ENCODE results near the gene MOG. TPM values are rescaled to one million over a fixed set of nuclear protein-coding genes. Genes with fewer than 3 reads are reported as not detected.

MOG gene
- total RNA-seq, 1 experiment from 2014 or later, result not detected

DNA sequence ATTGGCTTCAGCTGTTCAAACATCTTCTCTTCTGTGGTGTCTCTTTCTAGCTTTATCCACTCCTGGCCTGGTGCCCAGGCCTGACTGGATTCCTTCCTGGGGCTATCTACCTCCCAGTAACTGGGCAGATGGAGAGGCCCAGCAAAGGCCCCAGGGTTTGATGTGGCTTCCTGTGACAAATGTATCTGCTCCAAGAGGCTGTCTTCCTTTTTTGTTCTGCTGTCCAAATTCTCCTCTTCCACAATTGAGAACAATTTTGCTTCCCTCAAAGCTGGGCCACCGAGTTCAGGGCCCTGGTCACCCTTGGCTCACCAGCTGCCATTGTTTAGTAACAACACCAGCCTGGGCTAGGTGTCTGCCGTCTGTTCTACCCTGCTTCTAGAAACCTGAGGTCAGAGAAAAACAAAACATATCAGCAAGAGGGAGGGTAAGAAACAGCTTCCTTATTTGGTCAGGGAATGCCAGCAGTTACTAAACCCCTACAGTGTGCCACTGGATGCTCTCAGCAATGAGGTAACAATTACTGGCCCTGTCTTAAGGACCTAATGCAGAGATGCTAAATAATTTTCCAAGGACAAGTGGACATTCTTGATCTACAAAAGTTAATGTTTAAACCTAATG lies 20.2 kb downstream of the MOG start:
- no peak overlapping the region for H3K4me3 Mint-ChIP-seq (ENCODE audit: unreplicated experiment)
- ChIA-PET CTCF (interaction anchor here (0.5 to 11.7 kb wide), 8 partner anchors 11 to 93 kb away, joined by 3 to 202 read pairs (median 4); partner anchors contain the start of gene MOG), POLR2A (interaction anchor here (1.0 to 2.8 kb wide), 5 partner anchors 11 to 31 kb away, joined by 3 to 11 read pairs (median 3); no protein-coding TSS in a partner anchor)
- DNase-seq (ENCODE audit: unreplicated experiment), result peak; percentile 51
- H3K27ac Mint-ChIP-seq (ENCODE audit: low read depth, unreplicated experiment), result peak overlapping the region; percentile 97
- peaks cover 6% of the 10 kb centered on the region for H3K9me3 Mint-ChIP-seq (ENCODE audit: unreplicated experiment)
- BruUV-seq (replicated peaks), result no TSS peak
- peaks cover 5% of the 10 kb centered on the region for H3K36me3 Mint-ChIP-seq (ENCODE audit: insufficient read depth, unreplicated experiment)
- intact Hi-C loops (cut with micrococcal nuclease), result no loop called here
- no peaks in the 10 kb centered on the region for H3K27me3 Mint-ChIP-seq (ENCODE audit: insufficient read depth, unreplicated experiment)
- TF ChIP-seq, protein P1, sequence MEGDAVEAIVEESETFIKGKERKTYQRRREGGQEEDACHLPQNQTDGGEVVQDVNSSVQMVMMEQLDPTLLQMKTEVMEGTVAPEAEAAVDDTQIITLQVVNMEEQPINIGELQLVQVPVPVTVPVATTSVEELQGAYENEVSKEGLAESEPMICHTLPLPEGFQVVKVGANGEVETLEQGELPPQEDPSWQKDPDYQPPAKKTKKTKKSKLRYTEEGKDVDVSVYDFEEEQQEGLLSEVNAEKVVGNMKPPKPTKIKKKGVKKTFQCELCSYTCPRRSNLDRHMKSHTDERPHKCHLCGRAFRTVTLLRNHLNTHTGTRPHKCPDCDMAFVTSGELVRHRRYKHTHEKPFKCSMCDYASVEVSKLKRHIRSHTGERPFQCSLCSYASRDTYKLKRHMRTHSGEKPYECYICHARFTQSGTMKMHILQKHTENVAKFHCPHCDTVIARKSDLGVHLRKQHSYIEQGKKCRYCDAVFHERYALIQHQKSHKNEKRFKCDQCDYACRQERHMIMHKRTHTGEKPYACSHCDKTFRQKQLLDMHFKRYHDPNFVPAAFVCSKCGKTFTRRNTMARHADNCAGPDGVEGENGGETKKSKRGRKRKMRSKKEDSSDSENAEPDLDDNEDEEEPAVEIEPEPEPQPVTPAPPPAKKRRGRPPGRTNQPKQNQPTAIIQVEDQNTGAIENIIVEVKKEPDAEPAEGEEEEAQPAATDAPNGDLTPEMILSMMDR (IDR thresholded peaks at IDR 0.05; ENCODE audit: unreplicated experiment), result no peak
- peaks cover 24% of the 10 kb centered on the region for H3K4me1 Mint-ChIP-seq (ENCODE audit: insufficient read depth, unreplicated experiment)

- peaks cover 5% of the 10 kb centered on the region for H3K36me3 Mint-ChIP-seq (ENCODE audit: insufficient read depth, unreplicated experiment)
- H3K27me3 Mint-ChIP-seq (ENCODE audit: insufficient read depth, unreplicated experiment), result no peaks in the 10 kb centered on the region
- ChIA-PET POLR2A (interaction anchor here (0.7 to 2.8 kb wide), 7 partner anchors 12 to 30 kb away, joined by 3 to 11 read pairs (median 3); no protein-coding TSS in a partner anchor), CTCF (interaction anchor here (0.8 to 11.7 kb wide), 3 partner anchors 11 to 27 kb away, joined by 3 to 202 read pairs (median 30); no protein-coding TSS in a partner anchor)
- H3K9me3 Mint-ChIP-seq (ENCODE audit: unreplicated experiment), result peaks cover 6% of the 10 kb centered on the region
- no peak overlapping the region for H3K4me3 Mint-ChIP-seq (ENCODE audit: unreplicated experiment)
- no TSS peak for BruUV-seq (replicated peaks)
- intact Hi-C loops (cut with micrococcal nuclease), result no loop called here
- H3K27ac Mint-ChIP-seq (ENCODE audit: low read depth, unreplicated experiment), result peak overlapping the region; percentile 97
- H3K4me1 Mint-ChIP-seq (ENCODE audit: insufficient read depth, unreplicated experiment), result peaks cover 24% of the 10 kb centered on the region
- TF ChIP-seq, protein P1 (IDR thresholded peaks at IDR 0.05; ENCODE audit: unreplicated experiment), result no peak
- peak; percentile 83 for DNase-seq (ENCODE audit: unreplicated experiment)
Measured at GRCh38 chr6:29678114-29678513, 21.2 kb downstream of the MOG start.

- Mint-ChIP-seq H3K36me3 (ENCODE audit: insufficient read depth, unreplicated experiment) (peaks cover 5% of the 10 kb centered on the region), H3K4me1 (ENCODE audit: insufficient read depth, unreplicated experiment) (peaks cover 24% of the 10 kb centered on the region), H3K9me3 (ENCODE audit: unreplicated experiment) (peaks cover 4% of the 10 kb centered on the region), H3K27ac (ENCODE audit: low read depth, unreplicated experiment) (peak overlapping the region; percentile 97), H3K4me3 (ENCODE audit: unreplicated experiment) (no peak overlapping the region), H3K27me3 (ENCODE audit: insufficient read depth, unreplicated experiment) (no peaks in the 10 kb centered on the region)
- DNase-seq (ENCODE audit: unreplicated experiment), result peak; percentile 51
- intact Hi-C loops (cut with micrococcal nuclease), result no loop called here
- TF ChIP-seq, protein P1 (IDR thresholded peaks at IDR 0.05; ENCODE audit: unreplicated experiment), result no peak
- no TSS peak for BruUV-seq (replicated peaks)
- CTCF ChIA-PET, result interaction anchor here (4.4 to 11.7 kb wide), 2 partner anchors 17 to 29 kb away, joined by 30 to 202 read pairs; no protein-coding TSS in a partner anchor
- POLR2A ChIA-PET, result no interaction called here
Measured at GRCh38 chr6:29679962-29680361, 23.1 kb downstream of the MOG start.

DNA sequence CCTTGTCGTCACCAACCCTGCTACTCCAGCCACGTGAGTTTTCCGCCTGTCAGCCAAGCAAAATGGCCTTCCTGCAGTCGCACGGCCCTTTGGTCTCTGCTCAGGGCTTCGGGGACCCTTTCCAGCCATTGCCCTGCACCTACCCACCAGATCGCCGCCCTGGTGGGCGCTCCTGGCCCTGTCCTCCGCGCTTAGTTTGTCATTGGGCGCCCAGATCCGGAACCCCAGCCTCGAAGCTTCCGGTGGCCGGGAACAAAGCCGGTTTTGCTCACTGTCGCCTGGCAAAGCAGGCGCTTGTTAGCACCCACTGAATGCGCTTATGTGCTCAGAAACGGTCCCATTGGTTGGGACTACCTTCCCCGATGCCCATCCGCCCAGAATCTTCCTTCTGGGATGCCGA lies 23.5 kb downstream of the MOG start:
- Mint-ChIP-seq H3K9me3 (ENCODE audit: unreplicated experiment) (peaks cover 8% of the 10 kb centered on the region), H3K4me3 (ENCODE audit: unreplicated experiment) (no peak overlapping the region), H3K27ac (ENCODE audit: low read depth, unreplicated experiment) (peak overlapping the region; percentile 97), H3K27me3 (ENCODE audit: insufficient read depth, unreplicated experiment) (no peaks in the 10 kb centered on the region), H3K4me1 (ENCODE audit: insufficient read depth, unreplicated experiment) (peaks cover 24% of the 10 kb centered on the region), H3K36me3 (ENCODE audit: insufficient read depth, unreplicated experiment) (peaks cover 5% of the 10 kb centered on the region)
- ChIA-PET POLR2A (no interaction called here), CTCF (interaction anchor here (11.7 kb wide), 1 partner anchor 29 kb away, joined by 202 read pairs; no protein-coding TSS in a partner anchor)
- TF ChIP-seq, protein P1 (IDR thresholded peaks at IDR 0.05; ENCODE audit: unreplicated experiment), result no peak
- intact Hi-C loops (cut with micrococcal nuclease), result no loop called here
- no peak for DNase-seq (ENCODE audit: unreplicated experiment)
- BruUV-seq (replicated peaks), result no TSS peak

Measured in MCF 10A (cell line).